ENCODE results near the gene R3HDM4.
"Not testable (repeated sequence)": the region's sequence is repeated elsewhere in the genome, so short reads cannot be mapped to it uniquely, and the experiment has no call there.

GRCh38 chr19:891421-892200 lies 21.4 kb downstream of the R3HDM4 start:
- not testable (repeated sequence) for TF ChIP-seq CTCF (IDR thresholded peaks at IDR 0.05 in 2 of 3, conservative IDR thresholded peaks at IDR 0.05 in 1 of 3; ENCODE audit: control insufficient read depth in 2 of 3, extremely low read depth in 1 of 3, insufficient read depth in 1 of 3, low read depth in 3 of 3, low read length in 3 of 3); ZBTB40 (IDR thresholded peaks at IDR 0.05; ENCODE audit: borderline replicate concordance); POLR2AphosphoS5 (IDR thresholded peaks at IDR 0.05; ENCODE audit: low read length); MXI1 (IDR thresholded peaks at IDR 0.05; ENCODE audit: low read depth, low read length); PRDM15 (CRISPR knock-in tag; IDR thresholded peaks at IDR 0.05); ATF3 (IDR thresholded peaks at IDR 0.05; ENCODE audit: borderline replicate concordance, extremely low read depth, low read depth, low read length); BRCA1 (IDR thresholded peaks at IDR 0.05; ENCODE audit: low read depth, low read length); CREM (IDR thresholded peaks at IDR 0.05; ENCODE audit: low read depth); MTA3 (IDR thresholded peaks at IDR 0.05; ENCODE audit: borderline replicate concordance, low read length); GABPA (IDR thresholded peaks at IDR 0.05; ENCODE audit: low read depth); ZBTB33 (IDR thresholded peaks at IDR 0.05); RFX5 (IDR thresholded peaks at IDR 0.05; ENCODE audit: low read depth, low read length); POLR2A (IDR thresholded peaks at IDR 0.05; ENCODE audit: low read depth, low read length); ZZZ3 (IDR thresholded peaks at IDR 0.05; ENCODE audit: control insufficient read depth, insufficient read length, low read depth)

All from GM12878 (cell line).